Measurements from ENCODE around the gene CWC25. TPM values are rescaled to one million over a fixed set of nuclear protein-coding genes. Genes with fewer than 3 reads are reported as not detected.
A peak's percentile ranks its signal among the peaks of the same experiment; 100 is the strongest.

The CWC25 gene
- total and polyA plus RNA-seq, 2 of the 13 experiments (the other 11 are each of a cell fraction or from before 2014, with no cell fraction given): 15.6 to 22.7 TPM

GRCh38 chr17:38871247-38872015 is 46.3 kb upstream of the CWC25 start (continued):
- TF ChIP-seq ISL2 (CRISPR knock-in tag; IDR thresholded peaks at IDR 0.05): peak; percentile 82; the same call in 1 of the 2 replicates
- TF ChIP-seq BRD4 (CRISPR knock-in tag; IDR thresholded peaks at IDR 0.05): no peak; the same call in 1 of the 2 replicates
- TF ChIP-seq, protein P1, sequence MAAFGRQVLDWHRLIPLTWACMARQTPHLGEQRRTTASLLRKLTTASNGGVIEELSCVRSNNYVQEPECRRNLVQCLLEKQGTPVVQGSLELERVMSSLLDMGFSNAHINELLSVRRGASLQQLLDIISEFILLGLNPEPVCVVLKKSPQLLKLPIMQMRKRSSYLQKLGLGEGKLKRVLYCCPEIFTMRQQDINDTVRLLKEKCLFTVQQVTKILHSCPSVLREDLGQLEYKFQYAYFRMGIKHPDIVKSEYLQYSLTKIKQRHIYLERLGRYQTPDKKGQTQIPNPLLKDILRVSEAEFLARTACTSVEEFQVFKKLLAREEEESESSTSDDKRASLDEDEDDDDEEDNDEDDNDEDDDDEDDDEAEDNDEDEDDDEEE (CRISPR knock-in tag; IDR thresholded peaks at IDR 0.05): no peak
- no peak for TF ChIP-seq ZBTB7A (CRISPR knock-in tag; IDR thresholded peaks at IDR 0.05)
- TF ChIP-seq CBX1 (IDR thresholded peaks at IDR 0.05; ENCODE audit: low read depth): no peak
- TF ChIP-seq E2F2 (CRISPR knock-in tag; IDR thresholded peaks at IDR 0.05; ENCODE audit: borderline replicate concordance): no peak
- TF ChIP-seq, protein P2, sequence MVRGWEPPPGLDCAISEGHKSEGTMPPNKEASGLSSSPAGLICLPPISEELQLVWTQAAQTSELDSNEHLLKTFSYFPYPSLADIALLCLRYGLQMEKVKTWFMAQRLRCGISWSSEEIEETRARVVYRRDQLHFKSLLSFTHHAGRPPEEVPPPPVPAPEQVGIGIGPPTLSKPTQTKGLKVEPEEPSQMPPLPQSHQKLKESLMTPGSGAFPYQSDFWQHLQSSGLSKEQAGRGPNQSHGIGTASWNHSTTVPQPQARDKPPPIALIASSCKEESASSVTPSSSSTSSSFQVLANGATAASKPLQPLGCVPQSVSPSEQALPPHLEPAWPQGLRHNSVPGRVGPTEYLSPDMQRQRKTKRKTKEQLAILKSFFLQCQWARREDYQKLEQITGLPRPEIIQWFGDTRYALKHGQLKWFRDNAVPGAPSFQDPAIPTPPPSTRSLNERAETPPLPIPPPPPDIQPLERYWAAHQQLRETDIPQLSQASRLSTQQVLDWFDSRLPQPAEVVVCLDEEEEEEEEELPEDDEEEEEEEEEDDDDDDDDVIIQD (CRISPR knock-in tag; IDR thresholded peaks at IDR 0.05; ENCODE audit: low read depth): peak; percentile 93; the same call in 1 of the 2 replicates
- TF ChIP-seq ZZZ3 (CRISPR knock-in tag; IDR thresholded peaks at IDR 0.05; ENCODE audit: borderline replicate concordance): peak; percentile 56; the same call in 1 of the 2 replicates
- TF ChIP-seq ZNF879 (CRISPR knock-in tag; IDR thresholded peaks at IDR 0.05): no peak
- TF ChIP-seq KLF6 (CRISPR knock-in tag; IDR thresholded peaks at IDR 0.05): peak; percentile 95
- TF ChIP-seq ZNF3 (CRISPR knock-in tag; IDR thresholded peaks at IDR 0.05): no peak
- no peak for TF ChIP-seq ATAD3A (CRISPR knock-in tag; IDR thresholded peaks at IDR 0.05)
- TF ChIP-seq, protein P3, sequence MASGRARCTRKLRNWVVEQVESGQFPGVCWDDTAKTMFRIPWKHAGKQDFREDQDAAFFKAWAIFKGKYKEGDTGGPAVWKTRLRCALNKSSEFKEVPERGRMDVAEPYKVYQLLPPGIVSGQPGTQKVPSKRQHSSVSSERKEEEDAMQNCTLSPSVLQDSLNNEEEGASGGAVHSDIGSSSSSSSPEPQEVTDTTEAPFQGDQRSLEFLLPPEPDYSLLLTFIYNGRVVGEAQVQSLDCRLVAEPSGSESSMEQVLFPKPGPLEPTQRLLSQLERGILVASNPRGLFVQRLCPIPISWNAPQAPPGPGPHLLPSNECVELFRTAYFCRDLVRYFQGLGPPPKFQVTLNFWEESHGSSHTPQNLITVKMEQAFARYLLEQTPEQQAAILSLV (CRISPR knock-in tag; IDR thresholded peaks at IDR 0.05; ENCODE audit: borderline replicate concordance): no peak
- no peak; the same call in 1 of the 2 replicates for TF ChIP-seq RBFOX2 (IDR thresholded peaks at IDR 0.05; ENCODE audit: low read depth, low read length)
- peak; percentile 53; the same call in 1 of the 2 replicates for TF ChIP-seq TFDP2 (CRISPR knock-in tag; IDR thresholded peaks at IDR 0.05)
- TF ChIP-seq ATF7 (IDR thresholded peaks at IDR 0.05): no peak
- peak; percentile 73 for TF ChIP-seq ATF7 (CRISPR knock-in tag; IDR thresholded peaks at IDR 0.05)
- 0 out of 2 replicates have a peak, but pooled peaks have one; percentile 58 for TF ChIP-seq ZBTB46 (CRISPR knock-in tag; IDR thresholded peaks at IDR 0.05; ENCODE audit: borderline replicate concordance)
- peak; percentile 62; the same call in 1 of the 2 replicates for TF ChIP-seq MIER2 (CRISPR knock-in tag; IDR thresholded peaks at IDR 0.05)
- no peak for TF ChIP-seq HES4 (CRISPR knock-in tag; IDR thresholded peaks at IDR 0.05; ENCODE audit: borderline replicate concordance)
- TF ChIP-seq SRSF1 (optimal IDR thresholded peaks at IDR 0.05; ENCODE audit: low read depth, low read length): no peak
- peak; percentile 80 for TF ChIP-seq HOXA3 (CRISPR knock-in tag; IDR thresholded peaks at IDR 0.05)
- no peak for TF ChIP-seq ZNF343 (CRISPR knock-in tag; IDR thresholded peaks at IDR 0.05)

Data from HepG2 (cell line).